ENCODE data around the gene RNLS. TPM values are rescaled to one million over a fixed set of nuclear protein-coding genes. Genes with fewer than 3 reads are reported as not detected.

The RNLS gene
- total and polyA plus RNA-seq, 2 of the 4 experiments (the other 2 are of a cell fraction) = 4.5 to 7.0 TPM

DNA sequence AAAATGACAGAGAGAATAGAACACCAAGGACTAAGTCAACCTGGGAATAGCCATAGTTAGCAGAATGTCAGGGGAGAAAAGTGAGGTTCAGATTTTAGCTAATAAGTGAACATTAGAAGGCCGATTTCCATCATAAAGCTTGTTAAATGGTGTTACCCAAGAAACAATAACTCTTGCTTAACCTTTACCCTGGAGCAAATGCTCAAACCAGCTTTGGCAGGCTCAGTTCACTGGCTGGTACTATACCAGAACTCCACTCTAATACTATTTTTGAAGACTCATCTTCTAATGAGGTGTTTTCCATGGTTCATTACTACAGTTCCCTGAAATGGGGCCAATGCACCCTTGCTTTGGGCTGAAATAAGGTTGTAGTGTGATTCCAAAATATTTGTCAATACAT, 61.3 kb downstream of the RNLS start:
- no peak overlapping the region for H2AK9ac ChIP-seq (replicated peaks; ENCODE audit: low read depth, low read length, poor library complexity)
- no peak overlapping the region for H3K4ac ChIP-seq (ENCODE audit: low read depth, low read length)
- H2BK5ac ChIP-seq (ENCODE audit: low read depth, low read length, poor library complexity, severe bottlenecking) = no peak overlapping the region
- no peak overlapping the region for H3K23ac ChIP-seq (ENCODE audit: low read depth, low read length)
- H4K5ac ChIP-seq (ENCODE audit: low read depth, low read length) = no peak overlapping the region
- peaks cover 2% of the 10 kb centered on the region for H3K4me1 ChIP-seq (ENCODE audit: control insufficient read depth, insufficient read depth, low read length)
- no peak overlapping the region for H3K9ac ChIP-seq (ENCODE audit: low read depth, low read length)
- no peaks in the 10 kb centered on the region for H4K20me1 ChIP-seq (ENCODE audit: insufficient read depth, low read length)
- intact Hi-C loops (cut with micrococcal nuclease) (no loop called here), dilution Hi-C loops (cut with HindIII; ENCODE audit: low sequenced_read_pairs, unreplicated experiment) (no loop called here), in situ Hi-C loops (cut with MboI; ENCODE audit: low sequenced_read_pairs) (no loop called here)
- no peak overlapping the region for H4K8ac ChIP-seq (ENCODE audit: low read depth in 2 of 2, low read length in 2 of 2)
- WGBS, 2 experiments (ENCODE audit: extremely low coverage in 2 of 2, insufficient read length in 1 of 2) = no CpG with 5 or more reads among the region's 1 CpG
- peaks cover 2% of the 10 kb centered on the region; the same call in 1 of the 2 replicates for H3K27me3 ChIP-seq (ENCODE audit: control insufficient read depth, insufficient read depth, low read length)
- TF ChIP-seq MAFK (IDR thresholded peaks at IDR 0.05; ENCODE audit: low read depth, low read length) = no peak
- no peaks in the 10 kb centered on the region for H3K36me3 ChIP-seq (ENCODE audit: control insufficient read depth, insufficient read depth, low read length)
- no peak overlapping the region for H4K91ac ChIP-seq (ENCODE audit: insufficient read depth, low read depth, low read length)
- no peaks in the 10 kb centered on the region for H3K9me3 ChIP-seq (ENCODE audit: control insufficient read depth, insufficient read depth, low read length)
- H3K9me1 ChIP-seq (ENCODE audit: insufficient read depth, low read length) = no peaks in the 10 kb centered on the region
- DNase-seq (no peak), ATAC-seq (ENCODE audit: low read depth) (no peak)
- no TSS peak for BruUV-seq (replicated peaks)
- no peak overlapping the region for H3K4me2 ChIP-seq (ENCODE audit: low read depth, low read length)
- no peak overlapping the region for H2BK20ac ChIP-seq (ENCODE audit: low read depth, low read length)
- POLR2A ChIA-PET (ENCODE audit: unreplicated experiment) = no interaction called here
- no peak overlapping the region for H2AK5ac ChIP-seq (ENCODE audit: low read depth, low read length)
- CTCF ChIA-PET = no interaction called here
- no peak overlapping the region for H3K27ac ChIP-seq (ENCODE audit: insufficient read depth, low read length)
- H3K4me3 ChIP-seq (ENCODE audit: insufficient read depth, low read depth, low read length) = no peak overlapping the region
- no peak overlapping the region for H3K56ac ChIP-seq (ENCODE audit: extremely low read depth, insufficient read depth, low read length)
- H2AFZ ChIP-seq (replicated peaks; ENCODE audit: low read length, poor library complexity) = no peak overlapping the region
- no peak overlapping the region for H2BK120ac ChIP-seq (ENCODE audit: low read depth, low read length)
- no peak overlapping the region for H3K18ac ChIP-seq (ENCODE audit: low read depth, low read length)
- H2BK15ac ChIP-seq (ENCODE audit: low read depth, low read length) = no peak overlapping the region
- no peaks in the 10 kb centered on the region for H3K79me1 ChIP-seq (ENCODE audit: low read depth in 1 of 2, low read length in 2 of 2)
- H3K14ac ChIP-seq (replicated peaks; ENCODE audit: low read depth, low read length) = no peak overlapping the region

Data from IMR-90 (cell line).